ENCODE data around the gene SEMA5A.

GRCh38 chr5:9072701-9073100 is 473.2 kb downstream of the SEMA5A start:
- no peak for TF ChIP-seq POLR2AphosphoS5 (IDR thresholded peaks at IDR 0.05; ENCODE audit: low read depth, low read length)
- no peak for TF ChIP-seq POLR2A (IDR thresholded peaks at IDR 0.05; ENCODE audit: low read depth, low read length)

Data from GM12892 (cell line).